PC-9 (cell line): ENCODE results near the gene CXCR5. TPM values are rescaled to one million over a fixed set of nuclear protein-coding genes. Genes with fewer than 3 reads are reported as not detected.

Experiments used
- BruUV-seq: library from RNA; stranded (reverse); fragments of 400-500 nt; replicated peaks from 2 replicates; lab custom pipeline; 2021; lab: Mats Ljungman, UMichigan
- CTCF ChIA-PET: fragments of 300-600 bp; sonication (Branson Sonifier 250); formaldehyde crosslinking; loops from one replicate; lab custom pipeline; 2022; ENCODE audit warnings: antibody characterized with exemption; lab: Charles Lee
- POLR2A ChIA-PET: fragments of 300-600 bp; sonication (Branson Sonifier 250); formaldehyde crosslinking; loops from one replicate; lab custom pipeline; 2022; ENCODE audit warnings: antibody characterized with exemption; ENCODE audit not compliant: unreplicated experiment; lab: Charles Lee
- DNase-seq, 2 experiments: peaks; one replicate each; pipeline versions ENCODE4 v3.0.0 to v3.0.0-alpha.2; 2015 to 2022; ENCODE audit warnings: mixed read lengths in 1 of 2
- H2AFZ ChIP-seq: fragments of 200-600 bp; sonication (generic); 2 replicates; pipeline ENCODE4 v1.8.1; 2017; ENCODE audit warnings: antibody characterized with exemption
- H3F3A ChIP-seq: fragments of 200-600 bp; sonication (generic); 2 replicates; pipeline ENCODE4 v1.8.1; 2017; ENCODE audit warnings: antibody characterized with exemption, mild to moderate bottlenecking, low read depth; ENCODE audit not compliant: insufficient read depth
- H3K27ac ChIP-seq: fragments of 200-600 bp; sonication (generic); 2 replicates; pipeline ENCODE4 v1.6.1; 2016; ENCODE audit warnings: mixed run types
- H3K27me3 ChIP-seq: fragments of 200-600 bp; sonication (generic); 2 replicates; pipeline ENCODE4 v1.6.1; 2016; ENCODE audit warnings: low read depth, mixed run types; ENCODE audit not compliant: insufficient read depth
- H3K36me3 ChIP-seq: fragments of 200-600 bp; sonication (generic); 2 replicates; pipeline ENCODE4 v1.6.1; 2016; ENCODE audit warnings: low read depth, mixed run types
- H3K4me1 ChIP-seq: fragments of 200-600 bp; sonication (generic); replicated peaks from 2 replicates; pipeline ENCODE4 v1.6.1; 2016; ENCODE audit warnings: mixed run types; ENCODE audit not compliant: insufficient read depth
- H3K4me2 ChIP-seq: fragments of 200-600 bp; sonication (generic); 2 replicates; pipeline ENCODE4 v1.6.1; 2017; ENCODE audit warnings: mixed run types
- H3K4me3 ChIP-seq: fragments of 200-600 bp; sonication (generic); 2 replicates; pipeline ENCODE4 v1.6.1; 2016; ENCODE audit warnings: mixed run types
- H3K79me2 ChIP-seq: fragments of 200-600 bp; sonication (generic); 2 replicates; pipeline ENCODE4 v1.6.1; 2017; ENCODE audit warnings: low read depth, mixed run types
- H3K9me2 ChIP-seq: fragments of 200-600 bp; sonication (generic); 2 replicates; pipeline ENCODE4 v1.8.1; 2017; ENCODE audit warnings: mild to moderate bottlenecking; ENCODE audit not compliant: insufficient read depth
- H3K9me3 ChIP-seq: fragments of 200-600 bp; sonication (generic); 2 replicates; pipeline ENCODE4 v1.8.1; 2016; ENCODE audit warnings: low read depth; ENCODE audit not compliant: insufficient read depth
- H4K20me1 ChIP-seq: fragments of 200-600 bp; sonication (generic); 2 replicates; pipeline ENCODE4 v1.8.1; 2017; ENCODE audit not compliant: insufficient read depth
- CTCF ChIP-seq: fragments of 200-600 bp; sonication (generic); conservative IDR thresholded peaks from 2 replicates; pipeline ENCODE4 v1.6.1; 2017; ENCODE audit warnings: mixed run types, antibody characterized with exemption, mild to moderate bottlenecking, moderate library complexity
- EZH2 ChIP-seq: fragments of 200-600 bp; sonication (generic); IDR thresholded peaks from 2 replicates; pipeline ENCODE4 v1.8.0; 2017; ENCODE audit warnings: antibody characterized with exemption, low read depth
- intact Hi-C: fragments of 100-400 bp; cut with micrococcal nuclease; formaldehyde crosslinking; loops from one replicate; pipeline ENCODE4 v1.10.0; 2022; ENCODE audit not compliant: unreplicated experiment
- total RNA-seq: library from RNA; stranded (reverse); gene quantifications from 2 replicates; pipeline ENCODE4 v1.2.3, GENCODE V29; 2021

The CXCR5 gene
- total RNA-seq, 1 experiment from 2014 or later, result not detected

- Histone ChIP-seq H3K36me3 (peaks cover 68% of the 10 kb centered on the region), H4K20me1 (peaks cover 72% of the 10 kb centered on the region), H3F3A (peaks cover 47% of the 10 kb centered on the region), H3K27me3 (no peaks in the 10 kb centered on the region), H3K27ac (no peak overlapping the region), H3K4me2 (no peak overlapping the region), H3K79me2 (peaks cover 54% of the 10 kb centered on the region), H3K4me1 (peaks cover 11% of the 10 kb centered on the region), H3K9me2 (no peaks in the 10 kb centered on the region), H3K9me3 (no peaks in the 10 kb centered on the region), H2AFZ (no peak overlapping the region), H3K4me3 (no peak overlapping the region)
- POLR2A ChIA-PET, result no interaction called here
- DNase-seq, result no peak
- intact Hi-C loops, result no loop called here
- no peak for TF ChIP-seq EZH2
- no peak for TF ChIP-seq CTCF
- CTCF ChIA-PET, result no interaction called here
- BruUV-seq, result no TSS peak
Observed at GRCh38 chr11:118902336-118903203, 18.9 kb downstream of the CXCR5 start.

GRCh38 chr11:118903204-118904015 lies 19.7 kb downstream of the CXCR5 start:
- no peak overlapping the region for H2AFZ ChIP-seq
- ChIA-PET CTCF (no interaction called here), POLR2A (no interaction called here)
- no peaks in the 10 kb centered on the region for H3K27me3 ChIP-seq
- no peaks in the 10 kb centered on the region for H3K9me2 ChIP-seq
- H3K4me1 ChIP-seq, result peaks cover 20% of the 10 kb centered on the region
- no TSS peak for BruUV-seq
- no peak for DNase-seq
- intact Hi-C loops, result no loop called here
- H3K79me2 ChIP-seq, result peaks cover 62% of the 10 kb centered on the region
- H4K20me1 ChIP-seq, result peaks cover 70% of the 10 kb centered on the region
- H3K4me2 ChIP-seq, result no peak overlapping the region
- H3F3A ChIP-seq, result peaks cover 50% of the 10 kb centered on the region
- H3K4me3 ChIP-seq, result no peak overlapping the region
- no peak overlapping the region for H3K27ac ChIP-seq
- peaks cover 73% of the 10 kb centered on the region for H3K36me3 ChIP-seq
- TF ChIP-seq CTCF (no peak), EZH2 (no peak)
- H3K9me3 ChIP-seq, result no peaks in the 10 kb centered on the region
